Sciatic nerve (tissue), 2 donors: ENCODE data around the gene NAV3. TPM values are rescaled to one million over a fixed set of nuclear protein-coding genes. Genes with fewer than 3 reads are reported as not detected.
"Not testable (repeated sequence)": the region's sequence is repeated elsewhere in the genome, so short reads cannot be mapped to it uniquely, and the experiment has no call there.

Experiments
- ATAC-seq: fragments of 200-7000 bp; cut with Tn5 transposase; one replicate; pipeline ENCODE4 v1.9.1; 2020; ENCODE audit warnings: mild to moderate bottlenecking, moderate library complexity
- DNase-seq: peaks from one replicate; pipeline ENCODE4 v3.0.0-alpha.2; 2020; ENCODE audit warnings: low spot score
- intact Hi-C: fragments of 100-400 bp; cut with DNase I; formaldehyde crosslinking; loops from one replicate; pipeline ENCODE4 v1.14.2; 2022
- total RNA-seq: library from RNA; stranded (reverse); fragmentation: NEBNext Ultra II Directional; extraction: Animal tissue kit (Norgen Biotek cat#: 25700); gene quantifications from one replicate; pipeline ENCODE4 v1.2.1, GENCODE V29; 2021
- donor health status: DM: no; HTN: no; CAD: no.
- donor health status: DM: no; HTN: no; CAD: no.

Gene NAV3
- total RNA-seq, 1 donor from 2014 or later, result 50.9 TPM

DNA sequence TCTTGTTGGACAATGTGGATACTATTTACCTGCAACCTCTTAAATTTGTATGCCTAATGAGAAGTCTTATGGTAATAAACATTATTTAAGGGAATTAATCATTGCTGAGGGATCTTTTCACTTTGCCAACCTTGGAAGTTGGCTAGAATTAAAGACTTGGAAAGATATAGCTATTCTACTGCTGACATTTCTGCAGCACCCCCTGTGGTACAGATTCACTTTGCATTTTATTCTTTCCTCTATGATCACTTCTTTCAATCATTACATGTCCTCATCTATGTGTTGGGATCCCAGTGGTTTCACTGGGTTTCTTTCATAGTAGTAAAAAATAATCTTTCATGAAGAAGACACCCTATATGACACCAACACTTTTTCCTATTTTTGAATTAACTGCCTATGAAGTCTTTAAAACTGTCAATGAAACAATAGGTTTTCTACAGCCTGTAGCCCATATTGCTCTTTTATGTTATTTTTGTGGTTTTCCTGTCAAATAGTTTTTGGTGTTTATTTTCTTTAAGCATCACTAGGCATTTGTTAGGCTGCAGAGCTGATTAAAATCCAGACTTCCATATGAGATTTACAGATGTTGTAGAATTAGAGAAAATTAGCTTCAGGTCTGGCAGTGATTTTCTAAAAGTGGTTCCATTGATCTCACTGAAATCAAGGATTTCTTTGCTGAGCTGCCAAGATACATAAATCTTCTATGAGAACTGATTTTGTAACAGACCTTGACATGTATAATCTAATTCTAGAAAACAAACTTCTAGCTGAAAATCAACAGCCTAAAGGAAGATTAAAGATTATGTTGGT, 256.1 kb downstream of the NAV3 start:
- DNase-seq (no peak), ATAC-seq (no peak)
- intact Hi-C loops, result no loop called here

- ATAC-seq (no peak), DNase-seq (no peak)
- intact Hi-C loops, result no loop called here
These were observed 256.6 kb downstream of the NAV3 start for GRCh38 chr12:78087363-78087675.

DNA sequence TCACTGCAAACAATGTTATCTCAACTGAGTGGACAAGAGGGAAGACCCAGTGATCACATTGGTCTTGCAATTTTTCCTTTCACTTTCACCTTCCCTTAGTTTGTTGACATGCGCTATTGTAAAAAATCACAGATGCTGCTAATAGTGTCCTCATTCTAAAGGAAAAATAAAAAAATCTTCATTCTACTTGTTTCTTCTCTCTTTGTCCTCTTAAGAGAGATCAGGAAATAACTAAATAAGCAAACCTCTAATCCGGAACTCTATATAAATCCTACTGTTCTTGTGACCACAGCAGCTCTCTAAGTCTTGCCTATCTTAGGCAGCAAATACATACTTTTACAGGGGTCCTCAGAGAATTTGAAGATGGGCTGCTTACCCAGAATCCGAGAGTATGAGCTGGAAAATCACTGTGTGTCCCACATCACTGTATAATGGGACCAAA, 257.7 kb downstream of the NAV3 start:
- intact Hi-C loops, result no loop called here
- no peak for DNase-seq
- ATAC-seq, result peak; percentile 42

- ATAC-seq (no peak), DNase-seq (no peak)
- intact Hi-C loops, result no loop called here
These were observed 259.6 kb downstream of the NAV3 start for GRCh38 chr12:78090266-78090665.

GRCh38 chr12:78095623-78096022, 264.9 kb downstream of the NAV3 start:
- ATAC-seq, result no peak
- no peak for DNase-seq
- intact Hi-C loops, result no loop called here

GRCh38 chr12:78096909-78097597, 266.4 kb downstream of the NAV3 start:
- peak; percentile 60 for ATAC-seq
- no peak for DNase-seq
- intact Hi-C loops, result no loop called here

DNA sequence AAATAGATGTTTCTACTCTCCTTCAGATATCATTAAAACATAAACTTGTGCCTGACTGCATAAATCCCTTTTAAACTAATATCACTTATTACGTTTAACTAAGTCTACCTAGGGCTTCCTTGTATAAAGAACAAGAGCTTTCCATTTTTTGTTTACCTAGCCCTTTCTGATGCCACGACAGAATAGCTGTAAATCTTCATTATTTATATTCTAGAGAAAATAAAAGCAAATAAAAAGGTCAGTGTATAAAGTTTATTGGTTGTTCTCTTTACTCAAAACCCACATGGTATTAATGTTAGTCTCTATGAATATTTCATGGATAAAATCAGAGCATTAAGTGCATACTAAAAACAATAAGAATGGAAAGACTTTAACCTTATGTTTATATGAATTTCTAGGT, 269.1 kb downstream of the NAV3 start:
- ATAC-seq (no peak), DNase-seq (no peak)
- intact Hi-C loops, result no loop called here

DNA sequence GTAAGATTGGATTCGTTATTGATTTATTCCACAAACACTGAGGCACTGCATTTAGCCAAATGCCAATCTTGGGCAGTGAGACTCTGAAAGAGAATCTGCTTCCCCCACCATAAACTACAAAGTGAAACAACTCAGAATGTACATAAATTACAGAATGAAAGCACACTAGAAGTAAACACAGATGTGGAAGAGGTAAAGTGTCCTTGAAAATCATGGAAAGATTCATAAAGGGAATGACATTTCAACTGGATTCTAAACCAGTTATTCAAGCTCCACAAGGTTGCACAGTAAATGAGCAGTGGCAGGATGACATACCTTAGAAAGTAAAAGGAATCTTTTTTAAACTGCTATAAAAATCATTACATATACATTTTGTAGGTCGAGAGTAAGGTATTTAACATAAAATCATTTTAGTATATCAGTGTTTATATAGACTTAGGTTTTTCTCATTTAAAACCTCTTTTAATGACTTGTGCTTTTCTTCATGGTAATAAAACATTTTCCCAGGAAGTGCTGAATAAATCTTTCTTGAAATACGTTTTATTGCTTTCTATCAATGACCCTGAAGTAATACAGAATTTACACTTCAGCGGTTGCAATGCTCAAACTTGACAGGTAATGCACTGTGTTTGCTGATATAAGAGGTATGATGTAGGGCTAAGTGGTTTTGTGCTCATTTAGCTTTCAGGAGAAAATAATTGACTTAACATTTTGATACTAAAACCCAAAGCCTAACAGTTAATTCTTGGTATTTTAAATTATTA, 270.6 kb downstream of the NAV3 start:
- ATAC-seq (no peak), DNase-seq (no peak)
- intact Hi-C loops, result no loop called here

DNA sequence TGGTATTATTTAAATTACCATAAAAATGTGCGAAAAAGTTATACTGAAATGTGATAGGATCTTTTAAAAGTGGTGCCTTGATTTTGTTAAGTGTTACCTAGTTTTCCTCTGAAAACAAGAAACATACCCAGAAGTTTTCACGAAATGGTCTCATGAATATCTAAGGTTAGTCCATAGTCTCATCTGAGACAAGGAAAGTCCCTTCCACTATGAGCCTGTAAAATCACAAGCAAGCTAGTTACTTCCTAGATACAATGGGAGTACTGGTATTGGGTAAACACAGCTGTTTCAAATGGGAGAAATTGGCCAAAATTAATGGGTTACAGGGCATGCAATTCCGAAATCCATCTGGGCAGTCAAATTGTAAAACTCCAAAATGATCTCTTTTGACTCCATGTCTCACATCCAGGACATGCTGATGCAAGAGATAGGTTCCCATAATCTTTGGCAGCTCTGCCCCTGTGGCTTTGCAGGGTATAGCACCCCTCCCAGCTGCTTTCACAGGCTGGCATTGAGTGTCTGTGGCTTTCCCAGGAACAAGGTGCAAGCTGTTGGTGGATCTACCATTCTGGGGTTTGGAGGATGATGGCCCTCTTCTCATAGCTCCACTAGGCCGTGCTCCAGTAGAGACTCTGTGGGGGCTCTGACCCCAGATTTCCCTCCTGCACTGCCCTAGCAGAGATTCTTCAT, 271.4 kb downstream of the NAV3 start:
- no peak for ATAC-seq
- intact Hi-C loops, result no loop called here

GRCh38 chr12:78102801-78103200, 272.1 kb downstream of the NAV3 start:
- DNase-seq, ATAC-seq, intact Hi-C loops: not testable (repeated sequence)

More for the DNA sequence above, 271.4 kb downstream of the NAV3 start:
- DNase-seq, result no peak

- intact Hi-C loops, result no loop called here
- DNase-seq (no peak), ATAC-seq (no peak)
These were observed 285.2 kb downstream of the NAV3 start for GRCh38 chr12:78115889-78116288.

GRCh38 chr12:78118036-78118435, 287.3 kb downstream of the NAV3 start:
- intact Hi-C loops, result no loop called here
- DNase-seq, result no peak
- no peak for ATAC-seq

DNA sequence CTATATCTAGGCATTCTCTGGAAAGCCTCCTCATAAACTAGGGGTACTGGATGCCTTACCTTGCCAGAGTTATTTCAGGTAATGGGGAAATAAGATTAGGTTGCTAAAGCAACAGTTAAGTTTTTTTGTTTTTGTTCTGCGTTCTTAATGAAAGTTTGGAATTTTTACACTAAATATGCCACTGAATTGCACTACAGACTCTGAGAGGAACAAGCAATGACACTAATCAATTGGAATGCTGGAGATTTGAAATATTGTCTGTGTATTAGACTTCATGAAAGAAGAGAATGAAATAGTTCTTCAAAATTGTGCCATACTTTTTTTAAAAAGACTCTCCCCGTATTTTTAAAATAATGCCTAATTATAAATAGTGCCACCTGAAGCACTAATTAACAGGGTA, 287.8 kb downstream of the NAV3 start:
- intact Hi-C loops, result no loop called here
- ATAC-seq, result no peak

DNA sequence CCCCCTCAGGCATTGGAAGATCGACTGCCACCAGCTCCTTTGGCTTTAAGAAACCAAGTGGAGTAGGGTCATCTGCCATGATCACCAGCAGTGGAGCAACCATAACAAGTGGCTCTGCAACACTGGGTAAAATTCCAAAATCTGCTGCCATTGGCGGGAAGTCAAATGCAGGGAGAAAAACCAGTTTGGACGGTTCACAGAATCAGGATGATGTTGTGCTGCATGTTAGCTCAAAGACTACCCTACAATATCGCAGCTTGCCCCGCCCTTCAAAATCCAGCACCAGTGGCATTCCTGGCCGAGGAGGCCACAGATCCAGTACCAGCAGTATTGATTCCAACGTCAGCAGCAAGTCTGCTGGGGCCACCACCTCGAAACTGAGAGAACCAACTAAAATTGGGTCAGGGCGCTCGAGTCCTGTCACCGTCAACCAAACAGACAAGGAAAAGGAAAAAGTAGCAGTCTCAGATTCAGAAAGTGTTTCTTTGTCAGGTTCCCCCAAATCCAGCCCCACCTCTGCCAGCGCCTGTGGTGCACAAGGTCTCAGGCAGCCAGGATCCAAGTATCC, 288.7 kb downstream of the NAV3 start:
- ATAC-seq (no peak), DNase-seq (no peak)
- intact Hi-C loops, result no loop called here

More for the DNA sequence above, 287.8 kb downstream of the NAV3 start:
- no peak for DNase-seq

GRCh38 chr12:78120306-78120705, 289.6 kb downstream of the NAV3 start:
- intact Hi-C loops, result no loop called here
- ATAC-seq, result no peak

DNA sequence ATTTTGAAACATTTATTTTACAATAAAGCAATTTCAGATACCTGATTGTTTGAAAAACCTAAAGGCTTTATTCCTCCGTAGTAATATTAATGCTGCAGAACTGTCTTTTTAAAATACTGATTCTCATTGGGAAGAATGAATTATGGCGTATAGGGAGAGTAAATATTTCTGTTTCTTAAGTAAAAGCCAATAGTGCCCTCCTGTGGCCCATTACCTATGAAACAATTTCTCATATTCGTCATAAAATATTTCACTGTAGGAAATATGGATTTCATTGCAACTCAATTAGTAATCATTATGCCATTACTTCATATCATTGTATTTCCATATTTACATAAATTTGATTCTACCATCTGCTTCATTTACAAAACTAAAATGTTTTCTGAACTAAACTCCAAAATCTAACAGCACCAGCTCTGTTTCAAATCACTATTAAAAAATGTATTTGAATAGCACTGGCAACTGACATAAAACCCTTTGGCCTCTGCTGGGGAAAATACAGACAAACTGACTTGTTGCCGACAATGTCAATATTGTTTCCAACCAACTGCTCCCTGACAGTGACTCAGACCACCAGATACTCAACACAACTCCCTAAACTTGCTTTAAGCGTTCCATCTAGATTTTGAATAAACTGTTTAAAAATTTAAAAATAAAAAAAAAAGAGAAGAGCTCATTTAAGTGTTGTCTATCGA, 290.3 kb downstream of the NAV3 start:
- no peak for ATAC-seq
- intact Hi-C loops, result no loop called here

More at GRCh38 chr12:78120306-78120705, 289.6 kb downstream of the NAV3 start:
- DNase-seq, result no peak

GRCh38 chr12:78121969-78122610, 291.4 kb downstream of the NAV3 start:
- DNase-seq (no peak), ATAC-seq (no peak)
- intact Hi-C loops, result no loop called here

More for the DNA sequence above, 290.3 kb downstream of the NAV3 start:
- DNase-seq, result no peak

- no peak for ATAC-seq
- intact Hi-C loops, result no loop called here
These were observed 297.5 kb downstream of the NAV3 start for GRCh38 chr12:78128211-78128610.

More at GRCh38 chr12:78128211-78128610, 297.5 kb downstream of the NAV3 start:
- no peak for DNase-seq
